HepG2 (cell line): ENCODE measurements around the gene MEPCE. TPM values are rescaled to one million over a fixed set of nuclear protein-coding genes. Genes with fewer than 3 reads are reported as not detected.
A peak's percentile ranks its signal among the peaks of the same experiment; 100 is the strongest.

Source experiments
- ATAC-seq: fragments of 200-7000 bp; cut with Tn5 transposase; 3 replicates; pipeline ENCODE4 v1.9.1; 2020; ENCODE audit warnings: mild to moderate bottlenecking, moderate library complexity
- BruUV-seq: library from RNA; stranded (reverse); fragments of 400-500 nt; replicated peaks from 2 replicates; lab custom pipeline; 2021; lab: Mats Ljungman, UMichigan
- CTCF ChIA-PET: fragments of 300-600 bp; formaldehyde crosslinking; extraction: SDS; loops from one replicate; lab custom pipeline; 2021; ENCODE audit warnings: low total read pairs, inconsistent platforms, low intra/inter-chr PET ratio; lab: Yijun Ruan, JAX
- POLR2A ChIA-PET: fragments of 350-600 bp; sonication (Branson Sonifier 250); formaldehyde crosslinking; loops from one replicate; lab custom pipeline; 2020; ENCODE audit warnings: antibody characterized with exemption, inconsistent platforms; lab: Yijun Ruan, JAX
- DNase-seq: peaks from one replicate; pipeline ENCODE4 v3.0.0-alpha.2; 2015; ENCODE audit warnings: low spot score
- FAIRE-seq: peaks from 3 replicates; lab custom pipeline; 2011; peaks lifted over from hg19 to GRCh38; lab: Jason Lieb, UNC
- H2AFZ ChIP-seq: one replicate; pipeline ENCODE4 v1.6.1; 2011; ENCODE audit warnings: low read length, inconsistent platforms
- H3K27ac ChIP-seq: fragments of 300-600 bp; 3 replicates; pipeline ENCODE4 v1.8.0; 2011; ENCODE audit warnings: mixed run types, mild to moderate bottlenecking, mixed read lengths, low read length, inconsistent platforms; ENCODE audit not compliant: insufficient read depth; ENCODE audit errors: extremely low read length
- H3K27me3 ChIP-seq, 2 experiments: fragments of 200-600 bp in 1 of 2; 2 replicates in 1 of 2; 3 replicates in 1 of 2; pipeline versions ENCODE4 v1.6.0 to v1.8.0; 2011; ENCODE audit warnings: low read length in 2 of 2, mild to moderate bottlenecking in 2 of 2, moderate library complexity in 2 of 2, inconsistent platforms in 1 of 2; ENCODE audit not compliant: insufficient read depth in 2 of 2, control insufficient read depth in 1 of 2
- H3K36me3 ChIP-seq, 2 experiments: fragments of 200-600 bp in 1 of 2; replicated peaks in 1 of 2; 2 replicates in 1 of 2; 3 replicates in 1 of 2; pipeline versions ENCODE4 v1.5.1 to v1.8.0; 2011; ENCODE audit warnings: low read length in 2 of 2, inconsistent platforms in 1 of 2; ENCODE audit not compliant: insufficient read depth in 2 of 2, control insufficient read depth in 1 of 2
- H3K4me1 ChIP-seq: 2 replicates; pipeline ENCODE4 v1.5.1; 2012; ENCODE audit warnings: low read length, inconsistent platforms; ENCODE audit not compliant: insufficient read depth
- H3K4me2 ChIP-seq: 2 replicates; pipeline ENCODE4 v1.6.0; 2011; ENCODE audit warnings: low read depth, low read length, inconsistent platforms
- H3K4me3 ChIP-seq, 3 experiments: fragments of 200-600 bp in 1 of 3; sonication (generic), shearing (Covaris generic) in 1 of 3; replicated peaks in 1 of 3; 2 replicates each; pipeline ENCODE4 v1.5.1; 2011 to 2016; ENCODE audit warnings: low read length in 3 of 3, inconsistent platforms in 2 of 3, low read depth in 2 of 3, mild to moderate bottlenecking in 2 of 3, control low read depth in 1 of 3, mixed read lengths in 1 of 3; ENCODE audit not compliant: insufficient read depth in 1 of 3
- H3K79me2 ChIP-seq: one replicate; pipeline ENCODE4 v1.6.1; 2011; ENCODE audit warnings: low read length, inconsistent platforms; ENCODE audit not compliant: insufficient read depth
- H3K9ac ChIP-seq: 2 replicates; pipeline ENCODE4 v1.6.0; 2011; ENCODE audit warnings: mild to moderate bottlenecking, low read depth, low read length, inconsistent platforms; ENCODE audit not compliant: insufficient read depth
- H3K9me3 ChIP-seq: 2 replicates; pipeline ENCODE4 v1.5.1; 2012; ENCODE audit warnings: mild to moderate bottlenecking, low read length
- H4K20me1 ChIP-seq: 2 replicates; pipeline ENCODE4 v1.6.0; 2011; ENCODE audit warnings: inconsistent platforms, mild to moderate bottlenecking, low read length, moderate library complexity; ENCODE audit not compliant: insufficient read depth
- CC2D1A ChIP-seq: sonication (generic); formaldehyde crosslinking; IDR thresholded peaks from 2 replicates; pipeline ENCODE4 v1.8.1; 2023; ENCODE audit warnings: mild to moderate bottlenecking, missing genetic modification reagents
- MAZ ChIP-seq, 2 experiments: sonication (generic) in 1 of 2; formaldehyde crosslinking in 1 of 2; IDR thresholded peaks; 2 replicates each; pipeline versions ENCODE4 v1.5.0 to v1.6.1; 2012 to 2020; ENCODE audit warnings: low read depth in 2 of 2, mild to moderate bottlenecking in 2 of 2, borderline replicate concordance in 1 of 2, improper control_type of control experiment in 1 of 2, low read length in 1 of 2, missing genetic modification reagents in 1 of 2, moderate library complexity in 1 of 2
- MTA3 ChIP-seq: sonication (generic); formaldehyde crosslinking; IDR thresholded peaks from 2 replicates; pipeline ENCODE4 v1.4.0; 2020; ENCODE audit warnings: missing genetic modification reagents
- PAF1 ChIP-seq: IDR thresholded peaks from 2 replicates; pipeline ENCODE4 v1.6.1; 2016; ENCODE audit warnings: missing genetic modification reagents, missing compliant biosample characterization
- SAP130 ChIP-seq: IDR thresholded peaks from 2 replicates; pipeline ENCODE4 v1.6.1; 2016; ENCODE audit warnings: low read depth
- SOX13 ChIP-seq, 3 experiments: fragments of 450-650 bp in 1 of 3; sonication (generic) in 1 of 3; formaldehyde crosslinking in 1 of 3; IDR thresholded peaks in 2 of 3; conservative IDR thresholded peaks in 1 of 3; 2 replicates each; pipeline versions ENCODE4 v1.5.0 to v1.6.1; 2016 to 2020; ENCODE audit warnings: antibody characterized with exemption in 1 of 3, mild to moderate bottlenecking in 1 of 3, missing compliant biosample characterization in 1 of 3, missing genetic modification reagents in 1 of 3, moderate library complexity in 1 of 3
- YEATS2 ChIP-seq: sonication (generic); formaldehyde crosslinking; IDR thresholded peaks from 2 replicates; pipeline ENCODE4 v1.4.0; 2020; ENCODE audit warnings: missing genetic modification reagents, borderline replicate concordance
- ZNF24 ChIP-seq: fragments of 450-650 bp; IDR thresholded peaks from 2 replicates; pipeline ENCODE4 v1.6.1; 2017; ENCODE audit warnings: antibody characterized with exemption, mild to moderate bottlenecking
- ZNF674 ChIP-seq: sonication (generic); formaldehyde crosslinking; IDR thresholded peaks from 2 replicates; pipeline ENCODE4 v1.5.0; 2020; ENCODE audit warnings: low read depth, mild to moderate bottlenecking, missing genetic modification reagents
- ZNF768 ChIP-seq: sonication (generic); formaldehyde crosslinking; IDR thresholded peaks from 2 replicates; pipeline ENCODE4 v1.4.0; 2020; ENCODE audit warnings: missing genetic modification reagents
- WGBS: methylation state at CpG from one replicate; pipeline ENCODE4 v1.1.6; 2017; ENCODE audit warnings: low lambda C conversion rate; 5-methylcytosine and 5-hydroxymethylcytosine counted together
- in situ Hi-C: cut with HindIII; loops from 2 replicates; pipeline ENCODE4 v1.10.0; 2017; ENCODE audit warnings: low pct_unique_long_range_greater_than_20kb; ENCODE audit not compliant: extremely low pct_ligation_motif_present
- intact Hi-C: fragments of 100-400 bp; cut with micrococcal nuclease; formaldehyde crosslinking; loops from one replicate; pipeline ENCODE4 v1.10.0; 2022; ENCODE audit not compliant: unreplicated experiment
- polyA plus RNA-seq, 8 experiments: library from polyadenylated mRNA; depleted of rRNA in 3 of 8; stranded (reverse) in 7 of 8; unstranded in 1 of 8; fragments of >200 nt; fragmentation: Illumina TruSeq in 4 of 8; extraction: Trizol in 4 of 8; gene quantifications; 2 replicates each; pipeline versions ENCODE4 v1.2.1 to v1.2.3, GENCODE V29; 2011 to 2016; ENCODE audit warnings: low read depth in 4 of 8, missing spikeins in 1 of 8, mixed read lengths in 1 of 8; ENCODE audit not compliant: insufficient read depth in 1 of 8
- total RNA-seq, 5 experiments: library from RNA; depleted of rRNA; stranded (reverse); fragments of >200 nt; fragmentation: Illumina TruSeq; extraction: Trizol; gene quantifications; 2 replicates each; pipeline ENCODE4 v1.2.3, GENCODE V29; 2016; ENCODE audit warnings: low read depth in 1 of 5
- TF ChIP-seq, protein P1 (sequence below): sonication (generic); formaldehyde crosslinking; IDR thresholded peaks from 2 replicates; pipeline ENCODE4 v1.8.1; 2022; ENCODE audit warnings: mild to moderate bottlenecking, missing genetic modification reagents

Gene MEPCE
- total and polyA plus RNA-seq, 2 of the 13 experiments (the other 11 are each of a cell fraction or from before 2014, with no cell fraction given), result 12.3 to 26.0 TPM

DNA sequence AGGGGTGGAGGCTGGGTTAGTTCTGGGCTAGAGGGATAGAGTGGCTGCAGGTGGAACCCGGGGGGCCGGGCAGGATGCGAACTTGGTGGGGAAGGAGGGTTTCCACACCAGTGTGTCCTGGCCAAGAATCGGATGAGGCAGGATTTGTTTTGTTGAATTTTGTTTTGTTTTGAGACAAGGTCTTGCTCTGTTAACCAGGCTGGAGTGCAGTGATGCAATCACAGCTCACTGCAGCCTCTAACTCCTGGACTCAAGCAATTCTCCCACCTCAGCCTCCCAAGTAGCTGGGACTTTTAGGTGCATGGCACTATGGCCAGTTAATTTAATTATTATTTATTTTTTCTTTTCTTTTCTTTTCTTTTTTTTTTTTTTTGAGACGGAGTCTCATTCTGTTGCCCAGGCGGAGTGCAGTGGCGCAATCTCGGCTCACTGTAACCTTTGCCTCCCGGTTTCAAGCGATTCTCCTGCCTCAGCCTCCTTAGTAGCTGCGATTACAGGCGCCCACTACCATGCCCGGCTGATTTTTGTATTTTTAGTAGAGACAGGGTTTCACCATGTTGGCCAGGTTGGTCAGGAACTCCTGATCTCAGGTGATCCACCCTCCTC is 19.7 kb downstream of the MEPCE start (continued):
- no peak for TF ChIP-seq MAZ (IDR thresholded peaks at IDR 0.05; ENCODE audit: borderline replicate concordance, low read depth, low read length)
- TF ChIP-seq MAZ (CRISPR knock-in tag; IDR thresholded peaks at IDR 0.05; ENCODE audit: low read depth), result no peak
- TF ChIP-seq PAF1, result no peak
- 0 out of 2 replicates have a peak, but pooled peaks have one; percentile 37 for TF ChIP-seq CC2D1A (CRISPR knock-in tag)
- no peak for TF ChIP-seq ZNF24
- no peak for TF ChIP-seq ZNF674 (CRISPR knock-in tag)
- TF ChIP-seq SAP130, result 0 out of 2 replicates have a peak, but pooled peaks have one; percentile 17
- TF ChIP-seq, protein P1, sequence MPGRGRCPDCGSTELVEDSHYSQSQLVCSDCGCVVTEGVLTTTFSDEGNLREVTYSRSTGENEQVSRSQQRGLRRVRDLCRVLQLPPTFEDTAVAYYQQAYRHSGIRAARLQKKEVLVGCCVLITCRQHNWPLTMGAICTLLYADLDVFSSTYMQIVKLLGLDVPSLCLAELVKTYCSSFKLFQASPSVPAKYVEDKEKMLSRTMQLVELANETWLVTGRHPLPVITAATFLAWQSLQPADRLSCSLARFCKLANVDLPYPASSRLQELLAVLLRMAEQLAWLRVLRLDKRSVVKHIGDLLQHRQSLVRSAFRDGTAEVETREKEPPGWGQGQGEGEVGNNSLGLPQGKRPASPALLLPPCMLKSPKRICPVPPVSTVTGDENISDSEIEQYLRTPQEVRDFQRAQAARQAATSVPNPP (CRISPR knock-in tag), result no peak
- no peak for TF ChIP-seq SOX13 (IDR thresholded peaks at IDR 0.05)
- peak in 1 of 2 experiments; percentile 44; a peak in 1 of 4 replicates for TF ChIP-seq SOX13 (CRISPR knock-in tag; conservative IDR thresholded peaks at IDR 0.05 in 1 of 2, IDR thresholded peaks at IDR 0.05 in 1 of 2)
- TF ChIP-seq MTA3, result no peak

DNA sequence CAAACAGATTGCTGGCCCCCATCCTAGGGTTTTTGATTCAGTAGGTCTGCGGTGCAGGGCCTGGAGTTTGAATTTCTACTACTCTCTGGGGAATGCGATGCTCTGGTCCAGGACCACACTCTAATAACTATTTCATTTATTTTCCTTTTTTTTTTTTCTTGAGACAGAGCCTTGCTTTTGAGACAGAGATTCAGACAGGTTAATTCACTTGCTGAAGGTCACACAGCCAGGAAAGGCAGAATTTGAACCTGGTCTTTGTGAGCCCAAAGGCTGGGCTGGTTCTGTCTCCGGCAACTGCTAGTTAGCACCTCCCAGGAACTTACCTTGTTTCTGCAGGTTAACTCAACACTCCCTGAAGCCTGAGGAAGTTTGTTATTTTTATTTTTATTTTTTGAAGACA is 22.9 kb downstream of the MEPCE start:
- no peak for FAIRE-seq
- CTCF ChIA-PET, result no interaction called here
- in situ Hi-C loops, result no loop called here

More for the DNA sequence above, 22.9 kb downstream of the MEPCE start:
- DNase-seq, result no peak
- Histone ChIP-seq H3K4me1 (peaks cover 40% of the 10 kb centered on the region), H3K27me3 (peaks cover 0 to 17% of the 10 kb centered on the region in 2 experiments; a peak in 2 of 5 replicates), H3K4me2 (no peak overlapping the region), H3K9ac (no peak overlapping the region), H3K27ac (no peak overlapping the region), H3K79me2 (no peaks in the 10 kb centered on the region), H3K36me3 (no peaks in the 10 kb centered on the region), H2AFZ (no peak overlapping the region), H4K20me1 (no peaks in the 10 kb centered on the region), H3K9me3 (no peaks in the 10 kb centered on the region), H3K4me3 (no peak overlapping the region)
- intact Hi-C loops, result no loop called here
- WGBS, result 56% methylated on average over 3 of the region's 3 CpGs
- TF ChIP-seq YEATS2 (CRISPR knock-in tag) (no peak), ZNF768 (CRISPR knock-in tag) (peak; percentile 48; the same call in 1 of the 2 replicates)
- BruUV-seq, result no TSS peak
- no peak for ATAC-seq
- POLR2A ChIA-PET, result interaction anchor here (5.0 kb wide), 1 partner anchor 23 kb away, joined by 31 read pairs; the partner anchor contains the start of genes MEPCE and ZCWPW1
